GM12801 (cell line): Measurements from ENCODE around the gene AP2A2.

Experiments
- TF ChIP-seq, protein P1 (sequence below): IDR thresholded peaks from one replicate; pipeline ENCODE4 v1.5.1; 2011; ENCODE audit warnings: control low read depth; ENCODE audit not compliant: insufficient read length; ENCODE audit errors: extremely low read depth

The AP2A2 gene

DNA sequence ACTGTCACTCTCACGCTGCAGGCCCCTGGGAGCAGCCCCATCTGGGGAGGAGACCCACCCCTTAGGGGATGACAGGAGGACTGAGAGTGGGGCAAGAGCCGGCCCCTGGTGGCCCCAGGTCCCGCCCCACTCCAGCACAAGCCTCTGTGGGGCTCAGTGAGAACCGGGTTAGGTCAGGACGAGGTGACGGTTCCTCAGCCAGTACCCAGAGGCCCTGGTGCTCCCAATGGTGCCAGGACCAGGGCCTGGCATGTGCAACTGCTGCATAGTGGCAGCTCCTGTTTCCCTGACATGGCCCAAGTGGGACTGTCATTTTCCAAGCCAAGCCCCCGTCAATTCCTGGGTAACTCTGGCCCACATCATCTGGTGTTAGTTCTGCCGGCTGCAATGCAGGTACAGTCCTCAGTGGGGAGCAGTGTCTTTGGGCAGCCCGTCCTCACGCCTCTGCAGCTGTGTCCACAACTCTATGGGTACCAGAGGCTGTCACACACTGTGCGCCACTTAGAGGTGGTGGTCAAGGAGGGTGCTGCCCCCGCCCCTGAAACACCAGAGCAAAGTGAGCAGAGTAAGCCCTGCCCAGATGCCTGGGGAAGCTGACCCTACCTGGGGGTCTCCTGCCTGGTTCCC is 31.0 kb upstream of the AP2A2 start:
- TF ChIP-seq, protein P1, sequence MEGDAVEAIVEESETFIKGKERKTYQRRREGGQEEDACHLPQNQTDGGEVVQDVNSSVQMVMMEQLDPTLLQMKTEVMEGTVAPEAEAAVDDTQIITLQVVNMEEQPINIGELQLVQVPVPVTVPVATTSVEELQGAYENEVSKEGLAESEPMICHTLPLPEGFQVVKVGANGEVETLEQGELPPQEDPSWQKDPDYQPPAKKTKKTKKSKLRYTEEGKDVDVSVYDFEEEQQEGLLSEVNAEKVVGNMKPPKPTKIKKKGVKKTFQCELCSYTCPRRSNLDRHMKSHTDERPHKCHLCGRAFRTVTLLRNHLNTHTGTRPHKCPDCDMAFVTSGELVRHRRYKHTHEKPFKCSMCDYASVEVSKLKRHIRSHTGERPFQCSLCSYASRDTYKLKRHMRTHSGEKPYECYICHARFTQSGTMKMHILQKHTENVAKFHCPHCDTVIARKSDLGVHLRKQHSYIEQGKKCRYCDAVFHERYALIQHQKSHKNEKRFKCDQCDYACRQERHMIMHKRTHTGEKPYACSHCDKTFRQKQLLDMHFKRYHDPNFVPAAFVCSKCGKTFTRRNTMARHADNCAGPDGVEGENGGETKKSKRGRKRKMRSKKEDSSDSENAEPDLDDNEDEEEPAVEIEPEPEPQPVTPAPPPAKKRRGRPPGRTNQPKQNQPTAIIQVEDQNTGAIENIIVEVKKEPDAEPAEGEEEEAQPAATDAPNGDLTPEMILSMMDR: no peak

DNA sequence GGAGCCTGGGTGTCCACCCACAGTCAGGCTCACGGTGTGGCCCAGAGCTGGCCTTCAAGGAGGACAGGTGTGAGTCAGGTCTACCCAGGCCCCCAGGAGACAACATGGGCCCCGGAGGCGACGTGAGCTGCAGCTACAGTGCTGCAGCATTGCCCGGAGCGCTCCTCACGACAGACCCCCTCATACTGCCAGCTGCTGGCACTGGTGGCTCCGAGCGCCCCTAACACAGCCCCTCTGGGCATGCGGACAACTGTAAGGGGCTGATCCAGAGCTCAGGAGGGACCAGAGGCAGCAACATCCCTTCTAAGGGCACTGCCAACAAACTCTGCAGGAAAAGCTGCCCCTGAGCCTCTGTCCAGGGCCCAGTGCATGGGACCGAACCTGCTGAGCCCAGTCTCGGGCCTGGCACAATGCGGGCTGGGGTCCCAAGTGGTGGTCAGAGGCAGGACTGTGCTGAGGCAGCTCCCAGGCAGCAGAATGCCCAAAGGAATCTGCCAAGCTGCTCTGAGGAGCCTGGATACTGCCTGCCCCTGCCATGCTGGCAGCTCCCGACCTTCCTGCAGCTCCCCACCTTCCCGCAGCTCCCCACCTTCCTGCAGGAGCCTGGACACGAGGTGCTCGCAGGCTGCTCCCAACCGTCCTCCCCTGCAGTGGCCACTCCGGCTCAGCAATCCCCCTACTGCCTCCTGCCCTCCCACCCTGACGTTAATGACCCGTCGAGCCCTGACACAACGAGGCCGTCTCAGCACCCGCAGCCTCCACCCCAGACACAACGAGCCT is 30.1 kb upstream of the AP2A2 start:
- TF ChIP-seq, protein P1: no peak

DNA sequence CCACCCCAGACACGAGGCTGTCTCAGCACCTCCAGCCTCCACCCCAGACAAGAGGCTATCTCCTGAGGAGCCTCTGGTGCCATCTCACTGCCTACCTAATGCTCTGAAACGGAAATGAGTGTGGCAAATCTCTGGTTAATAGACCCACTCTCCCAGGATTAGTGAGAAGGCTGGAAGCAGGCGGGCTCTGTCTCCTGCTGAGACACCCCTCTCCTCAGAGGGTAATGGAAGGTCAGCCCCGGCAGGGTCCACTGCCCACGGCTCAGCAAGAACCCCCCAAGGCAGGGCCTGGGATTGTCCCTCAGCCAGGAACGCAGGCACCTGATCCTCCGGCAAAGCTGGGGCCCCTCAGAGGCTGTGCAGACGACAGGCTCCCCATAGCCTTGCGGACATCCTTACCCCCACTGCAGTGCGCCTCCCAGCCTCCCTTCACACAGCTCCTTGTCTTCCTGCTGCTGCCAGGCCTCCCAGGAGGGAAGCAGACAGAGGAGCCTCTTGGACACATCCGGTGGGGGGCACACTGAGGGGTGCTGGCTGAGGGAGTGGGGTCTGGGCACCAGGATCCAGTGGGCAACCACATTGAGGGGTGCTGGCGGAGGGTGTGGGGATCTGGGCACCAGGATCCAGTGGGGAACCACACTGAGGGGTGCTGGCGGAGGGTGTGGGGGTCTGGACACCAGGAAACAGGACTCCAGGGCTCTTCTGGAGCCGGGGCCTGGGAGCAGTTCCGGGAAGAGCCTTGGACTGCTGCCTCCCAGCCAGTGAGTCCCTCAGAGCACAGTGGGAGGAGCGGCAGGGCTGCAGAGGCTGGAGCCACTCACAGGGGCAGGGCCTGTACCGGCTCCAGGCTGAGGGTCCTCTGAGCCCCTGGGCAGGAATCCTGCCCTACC is 28.2 kb upstream of the AP2A2 start:
- TF ChIP-seq, protein P1: no peak

DNA sequence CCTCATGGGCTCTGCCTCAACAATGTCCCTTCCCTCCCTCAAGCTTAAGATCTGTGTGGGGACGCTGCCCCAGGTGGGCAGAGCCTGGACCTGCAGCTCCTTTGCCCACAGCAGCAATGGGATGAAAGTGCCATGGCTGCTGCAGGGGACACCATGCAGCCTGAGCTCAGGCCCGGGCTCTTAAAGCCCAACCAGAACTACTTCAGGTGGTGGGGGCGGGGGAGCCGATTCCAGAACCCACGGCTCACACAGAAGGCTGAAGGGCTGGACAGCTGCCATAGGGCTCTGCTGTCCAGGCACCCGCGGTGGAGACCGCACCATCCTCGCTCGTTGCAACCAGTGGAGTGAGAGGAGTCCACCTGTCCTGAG is 27.5 kb upstream of the AP2A2 start:
- TF ChIP-seq, protein P1: no peak

- TF ChIP-seq, protein P1: no peak
These were observed 27.0 kb upstream of the AP2A2 start for GRCh38 chr11:898540-899190.

DNA sequence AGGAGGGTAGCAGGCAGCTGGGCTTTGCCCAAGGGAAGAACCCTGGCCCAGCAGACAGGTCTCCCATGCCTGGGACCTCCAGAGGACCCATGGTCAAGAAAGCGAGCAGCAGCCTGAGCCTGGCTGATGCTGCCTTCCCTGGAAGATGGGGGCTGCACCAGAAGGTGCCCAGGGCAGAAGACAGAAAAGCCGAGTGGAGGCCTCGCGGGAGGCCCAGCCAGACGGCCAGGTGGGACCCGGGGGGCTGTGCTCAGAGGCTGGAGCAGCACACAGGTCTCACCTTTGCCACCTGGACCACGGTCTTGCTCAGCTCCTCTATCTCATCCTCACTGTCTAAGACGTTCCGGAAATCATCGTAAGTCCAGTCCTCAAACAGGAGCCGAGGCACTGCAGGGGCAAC is 25.9 kb upstream of the AP2A2 start:
- TF ChIP-seq, protein P1: no peak

DNA sequence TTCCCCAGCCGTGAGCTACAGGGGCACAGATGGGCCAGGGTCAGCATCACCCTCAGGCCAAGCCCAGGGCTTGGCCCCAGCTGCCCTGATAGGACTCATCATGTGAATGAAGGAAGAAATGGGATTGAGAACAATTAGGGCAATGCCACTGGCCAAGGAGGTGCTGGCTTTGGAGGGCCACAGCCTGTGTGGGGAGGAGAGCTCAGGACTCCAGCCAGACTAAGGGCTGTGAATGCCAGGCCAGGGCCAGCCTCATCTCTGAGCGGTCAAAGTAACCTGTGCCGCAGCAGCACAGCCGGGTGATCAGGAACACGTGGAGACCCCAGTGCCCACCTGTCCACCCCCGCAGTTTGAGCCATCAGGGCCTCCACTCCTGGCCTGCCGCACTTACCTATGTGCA is 25.1 kb upstream of the AP2A2 start:
- TF ChIP-seq, protein P1: no peak
